ENCODE data around the gene SKI.

GRCh38 chr1:2317230-2318065 lies 89.3 kb downstream of the SKI start:
- TF ChIP-seq POLR2A (IDR thresholded peaks at IDR 0.05) (no peak), CTCF (IDR thresholded peaks at IDR 0.05) (no peak)
